NCI-H1436 (cell line): ENCODE data around the gene GAK.
A peak's percentile ranks its signal among the peaks of the same experiment; 100 is the strongest.

ENCODE experiments used
- DNase-seq: peaks from one replicate; lab custom pipeline; 2025; lab: John Stamatoyannopoulos, UW

The GAK gene

DNA sequence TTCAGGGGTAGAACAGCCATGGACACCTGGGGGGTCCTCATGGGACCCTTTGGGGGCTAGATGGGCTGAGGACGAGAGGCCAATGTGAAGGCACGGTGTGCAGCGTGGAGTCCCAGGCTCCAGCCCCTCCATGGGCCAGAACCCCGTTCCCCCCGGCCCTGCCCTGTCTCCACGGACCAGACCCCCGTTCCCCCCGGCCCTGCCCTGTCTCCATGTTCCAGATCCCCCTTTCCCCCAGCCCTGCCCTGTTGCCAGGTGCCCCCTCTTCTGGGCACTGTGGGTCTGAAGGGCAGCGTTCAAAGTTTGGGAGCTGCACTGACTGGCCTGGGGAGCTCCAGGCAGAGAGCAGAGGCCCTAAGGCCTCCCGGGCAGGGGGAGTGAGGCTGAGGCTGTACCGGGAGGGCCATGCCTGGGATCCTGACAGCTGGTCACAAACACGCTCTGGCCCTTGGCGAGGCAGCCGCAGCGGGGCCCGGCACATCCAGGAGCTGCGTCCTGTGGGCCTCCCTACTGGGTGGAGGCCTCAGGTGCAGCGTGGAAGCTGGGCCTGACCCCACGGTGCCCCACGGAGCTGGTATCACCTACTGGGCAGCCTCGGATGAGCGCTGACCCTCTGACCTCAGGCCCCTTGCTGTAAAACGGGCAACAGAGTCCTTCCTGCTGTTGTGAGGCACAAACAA lies 32.4 kb upstream of the GAK start:
- DNase-seq: no peak

DNA sequence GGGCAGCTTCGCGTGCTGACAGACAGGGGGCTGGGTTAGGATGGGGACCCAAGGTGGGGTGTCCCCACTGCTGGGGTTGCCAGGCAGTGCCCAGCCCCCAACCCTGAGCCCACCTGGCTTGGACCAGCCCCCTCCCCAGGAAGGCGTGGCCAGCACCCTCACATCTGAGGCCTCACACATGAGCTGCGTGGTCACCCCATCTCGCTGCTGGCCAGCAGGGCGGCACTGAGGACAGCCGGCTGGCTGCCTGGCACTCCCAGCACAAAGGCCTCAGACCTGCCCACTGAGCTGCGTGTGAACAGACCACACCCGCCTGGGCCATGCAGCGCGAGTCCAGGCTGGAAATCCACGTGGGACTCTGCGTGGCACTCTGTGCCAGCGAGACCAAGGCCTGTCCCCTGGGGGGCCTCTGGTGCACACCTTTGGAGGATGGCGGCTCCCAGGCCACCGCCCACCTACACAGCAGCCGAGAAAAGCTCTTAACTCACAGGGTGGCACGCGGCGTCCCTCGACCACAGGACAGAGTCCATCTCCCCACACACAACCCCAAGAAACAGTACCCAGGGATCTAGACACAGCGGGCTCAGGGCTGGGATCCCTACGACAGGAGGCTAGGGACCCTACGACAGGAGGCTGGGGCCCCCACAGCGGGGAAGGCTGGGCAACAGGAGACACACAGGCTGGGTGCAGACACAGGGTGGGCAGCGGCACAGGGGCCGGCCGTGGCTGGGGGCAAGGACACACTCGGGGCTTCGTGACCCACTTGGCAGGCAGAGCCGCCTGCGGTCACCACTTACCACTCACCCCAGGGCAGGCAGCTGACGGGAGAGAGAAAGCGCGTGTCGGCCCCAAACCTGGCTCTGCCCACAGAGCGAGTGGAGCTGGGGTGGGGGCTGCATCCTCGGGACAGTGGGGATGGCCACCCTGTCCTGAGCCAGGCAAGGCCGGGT lies 31.4 kb upstream of the GAK start:
- DNase-seq: peak; percentile 6

DNA sequence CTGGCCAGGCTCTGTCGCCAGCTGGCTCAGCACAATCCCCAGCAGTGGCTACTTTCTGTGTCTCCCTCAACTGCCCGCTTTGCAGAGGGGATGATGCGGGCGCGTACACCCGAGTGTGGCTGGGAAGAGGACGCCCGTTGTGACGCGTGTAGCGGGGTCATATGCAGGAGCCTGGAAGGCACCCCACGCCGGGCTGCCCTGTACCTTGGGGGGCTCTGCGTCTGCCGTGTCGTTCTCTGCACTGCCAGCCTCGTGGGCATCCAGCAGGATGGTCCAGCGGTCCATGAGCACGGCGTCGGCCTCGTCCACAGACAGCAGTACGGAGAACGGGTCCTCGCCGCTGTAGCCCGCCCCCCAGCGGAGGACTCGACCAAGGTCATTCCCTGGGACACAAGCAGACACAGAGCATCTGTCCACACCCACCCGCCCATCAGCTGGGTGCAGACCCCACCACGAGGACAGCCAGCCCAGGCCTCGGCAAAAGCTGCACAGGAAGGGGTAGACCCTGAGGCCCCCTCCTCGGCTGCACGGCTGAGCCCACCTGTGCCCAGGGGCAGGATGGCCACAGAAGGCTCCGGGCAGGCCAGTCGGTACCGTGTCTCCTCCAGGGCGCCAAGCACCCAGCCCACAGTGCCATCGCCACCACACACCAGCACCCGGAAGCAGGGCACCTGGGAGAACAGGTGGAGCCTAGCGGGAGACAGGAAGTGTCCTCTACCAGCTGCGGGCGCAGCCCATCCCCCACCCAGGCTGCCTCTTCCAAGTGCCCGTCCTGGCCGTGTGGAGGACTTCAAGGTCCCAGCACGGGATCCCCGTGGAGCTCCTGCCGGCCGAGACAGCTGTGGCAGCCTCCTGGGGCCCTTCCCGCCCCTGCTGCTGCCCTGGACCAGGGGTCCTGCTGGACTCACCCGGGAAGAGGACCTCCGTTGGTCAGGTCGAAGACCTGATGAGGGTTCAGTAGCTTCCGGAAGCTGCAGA lies 30.4 kb upstream of the GAK start:
- DNase-seq: peak; percentile 63

DNA sequence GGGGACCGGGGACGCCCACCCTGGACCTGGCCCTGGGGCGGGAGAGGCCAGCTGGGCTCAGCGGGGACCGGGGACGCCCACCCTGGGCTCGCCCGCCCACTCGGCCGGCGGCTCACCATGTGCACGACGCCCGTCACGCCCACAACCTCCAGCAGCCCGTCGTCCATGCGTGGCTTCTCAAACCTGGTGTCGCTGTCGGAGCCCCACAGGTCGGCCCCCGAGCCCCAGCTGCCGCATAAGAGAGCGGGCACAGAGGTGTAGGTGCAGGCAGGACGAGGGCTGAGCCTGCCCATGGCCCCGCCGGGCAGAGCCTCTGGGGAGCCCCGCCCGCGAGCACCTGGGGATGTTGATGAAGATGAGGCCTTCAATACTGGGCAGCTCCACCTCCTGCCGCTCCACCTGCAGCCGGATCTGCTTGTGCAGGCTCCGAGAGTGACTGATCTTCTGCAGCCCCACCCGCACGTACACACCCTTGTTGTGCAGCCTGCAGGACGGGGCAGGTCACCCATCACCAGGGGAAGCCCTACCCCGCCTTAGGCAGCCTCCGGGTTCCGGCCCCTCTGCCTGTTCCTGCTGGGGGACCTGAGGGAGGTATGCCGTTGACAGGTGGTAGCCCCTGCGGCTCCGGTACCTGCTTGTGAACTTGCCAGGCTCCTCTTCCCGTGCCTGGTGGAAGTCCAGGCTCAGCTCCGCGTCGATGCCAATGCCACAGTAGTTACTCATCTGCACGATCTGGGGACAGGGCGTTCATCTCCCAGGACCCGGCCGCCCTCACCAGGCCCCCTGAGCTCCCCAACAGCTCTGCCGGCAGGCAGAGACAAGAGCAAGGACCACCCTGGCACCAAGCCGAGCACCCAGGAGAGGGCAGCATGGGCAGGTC lies 29.5 kb upstream of the GAK start:
- no peak for DNase-seq

DNA sequence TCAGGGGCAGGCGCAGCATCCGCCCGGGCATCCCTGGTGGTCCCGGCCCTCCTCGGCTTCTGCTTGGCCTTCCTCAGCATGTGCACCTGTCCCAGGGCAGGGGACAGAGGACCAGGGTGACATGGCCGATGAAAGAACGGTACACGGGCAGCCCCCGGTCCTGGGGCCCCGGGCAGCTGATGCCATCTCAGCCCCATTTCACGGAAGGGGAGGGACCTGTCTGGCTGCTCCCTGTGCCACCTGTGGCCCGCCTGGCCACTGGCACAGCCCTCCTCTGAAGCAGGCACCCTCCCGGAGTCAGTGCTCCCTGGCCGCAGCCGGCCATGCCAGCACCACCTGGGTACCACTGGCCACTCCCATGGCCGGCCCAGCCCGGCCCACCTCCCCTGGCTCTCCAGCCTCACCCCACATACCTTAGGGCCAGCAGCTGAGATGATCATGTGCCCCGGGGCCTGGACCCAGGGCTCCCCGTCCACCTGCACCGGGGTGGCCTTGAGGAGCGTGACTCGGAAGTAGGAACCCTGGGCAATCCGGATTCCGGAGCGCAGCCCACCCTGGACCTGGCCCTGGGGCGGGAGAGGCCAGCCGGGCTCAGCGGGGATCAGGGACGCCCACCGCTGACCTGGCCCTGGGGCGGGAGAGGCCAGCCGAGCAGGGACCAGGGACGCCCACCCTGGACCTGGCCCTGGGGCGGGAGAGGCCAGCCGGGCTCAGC lies 28.7 kb upstream of the GAK start:
- no peak for DNase-seq

DNA sequence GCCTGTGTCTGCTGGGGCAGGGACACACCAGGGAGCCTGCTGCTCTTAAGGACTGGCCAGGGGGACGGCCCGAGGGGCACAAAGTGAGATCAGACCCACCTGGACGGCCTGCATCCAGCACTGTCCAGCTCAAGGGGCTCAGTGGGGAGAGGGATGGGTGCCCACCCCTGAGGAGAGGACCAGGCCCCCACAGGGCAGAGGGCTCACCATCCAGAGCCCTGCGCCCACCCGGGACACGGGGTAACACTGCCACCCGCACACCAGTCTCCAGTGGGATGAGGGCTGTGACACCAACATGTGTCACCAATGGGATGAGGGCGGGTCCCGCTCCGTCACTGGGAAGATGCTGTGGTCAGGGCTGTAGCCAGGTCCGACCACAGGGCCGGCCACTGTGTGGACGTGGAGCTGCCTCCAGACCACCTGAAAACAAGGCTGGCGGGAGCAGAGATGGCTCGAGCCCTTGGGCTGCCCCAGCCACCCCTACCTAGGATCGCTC lies 28.1 kb upstream of the GAK start:
- DNase-seq: no peak

DNA sequence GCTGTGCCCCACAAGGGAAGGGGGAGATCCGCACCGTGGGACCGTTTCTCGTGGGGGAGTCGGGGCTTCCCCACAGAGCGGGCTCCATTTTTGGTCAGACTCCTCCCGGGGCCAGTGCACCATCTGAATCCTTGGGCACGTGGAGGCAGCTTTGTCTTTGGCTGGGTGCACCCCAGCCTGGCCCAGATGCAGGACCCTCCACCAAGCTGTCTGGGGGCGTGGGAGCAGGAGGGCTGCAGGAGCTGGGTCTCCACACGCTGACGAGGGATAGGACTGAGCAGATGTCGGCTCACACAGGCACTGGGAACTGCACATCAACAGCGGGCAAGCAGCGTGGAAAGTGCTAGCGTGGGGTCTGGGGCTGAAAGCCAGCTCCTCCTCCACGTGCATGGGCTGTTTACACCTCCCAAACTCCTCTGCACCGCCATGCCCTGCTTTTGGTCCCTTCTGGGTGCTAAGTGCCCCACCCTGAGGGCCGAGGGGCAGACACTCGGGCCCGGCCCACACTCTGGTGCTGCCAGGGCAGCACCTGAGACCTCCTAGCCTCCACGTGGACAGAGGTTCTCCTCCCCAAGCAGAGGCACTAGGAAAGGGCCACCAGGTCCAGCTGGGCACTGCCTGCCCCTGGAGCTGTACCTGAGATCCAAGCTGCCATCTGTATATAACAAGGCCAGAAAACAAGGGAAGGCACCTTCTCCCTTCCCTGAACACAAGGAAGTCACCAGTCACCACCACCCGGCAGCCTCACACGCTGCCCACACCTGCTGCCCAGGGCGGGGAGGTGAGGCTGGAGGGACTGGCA lies 27.4 kb upstream of the GAK start:
- no peak for DNase-seq

DNA sequence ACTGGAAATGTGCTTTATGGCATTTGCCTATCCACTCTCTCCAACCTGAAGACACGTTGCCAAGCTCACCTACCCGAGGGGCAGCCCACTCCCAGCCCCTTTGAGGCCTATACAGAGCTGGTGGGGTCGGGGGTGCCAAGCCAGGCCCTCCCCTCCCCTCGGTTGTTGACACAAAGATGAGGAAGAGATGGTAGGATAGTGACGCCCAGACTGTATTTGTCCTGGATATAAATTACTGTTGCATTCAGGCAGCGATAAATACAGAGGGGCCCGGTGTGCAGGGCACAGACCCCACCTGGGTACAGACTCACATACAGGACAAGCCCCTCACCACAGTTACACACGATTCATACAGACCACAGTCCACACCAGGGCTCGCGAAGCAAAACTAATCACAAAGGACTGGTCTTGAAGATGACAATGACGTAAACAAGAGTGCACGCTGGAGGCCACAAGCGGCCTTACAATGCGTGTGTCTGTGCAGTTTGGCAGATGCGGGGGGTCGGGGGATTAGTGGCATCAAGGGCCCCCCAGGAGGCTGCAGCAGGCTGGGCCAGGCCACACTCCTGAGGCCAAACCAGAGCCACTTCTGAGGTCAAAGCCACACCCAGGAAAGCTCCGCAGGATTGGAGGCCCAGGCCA lies 26.7 kb upstream of the GAK start:
- DNase-seq: no peak

DNA sequence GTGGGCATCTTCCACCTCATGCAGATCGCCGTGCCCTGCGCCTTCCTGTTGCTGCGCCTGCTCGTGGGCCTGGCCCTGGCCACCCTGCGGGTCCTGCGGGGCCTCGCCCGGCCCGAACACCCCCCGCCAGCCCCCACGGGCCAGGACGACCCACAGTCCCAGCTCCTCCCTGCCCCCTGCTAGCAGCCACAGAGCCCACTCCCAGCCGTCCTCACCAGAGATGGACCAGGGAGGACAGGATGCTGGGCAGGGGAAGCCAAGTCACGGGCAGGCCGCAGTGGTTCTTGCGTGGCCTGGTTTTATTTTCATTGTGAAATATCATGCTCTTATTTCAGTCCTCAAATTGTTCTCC lies 26.2 kb upstream of the GAK start:
- no peak for DNase-seq

DNA sequence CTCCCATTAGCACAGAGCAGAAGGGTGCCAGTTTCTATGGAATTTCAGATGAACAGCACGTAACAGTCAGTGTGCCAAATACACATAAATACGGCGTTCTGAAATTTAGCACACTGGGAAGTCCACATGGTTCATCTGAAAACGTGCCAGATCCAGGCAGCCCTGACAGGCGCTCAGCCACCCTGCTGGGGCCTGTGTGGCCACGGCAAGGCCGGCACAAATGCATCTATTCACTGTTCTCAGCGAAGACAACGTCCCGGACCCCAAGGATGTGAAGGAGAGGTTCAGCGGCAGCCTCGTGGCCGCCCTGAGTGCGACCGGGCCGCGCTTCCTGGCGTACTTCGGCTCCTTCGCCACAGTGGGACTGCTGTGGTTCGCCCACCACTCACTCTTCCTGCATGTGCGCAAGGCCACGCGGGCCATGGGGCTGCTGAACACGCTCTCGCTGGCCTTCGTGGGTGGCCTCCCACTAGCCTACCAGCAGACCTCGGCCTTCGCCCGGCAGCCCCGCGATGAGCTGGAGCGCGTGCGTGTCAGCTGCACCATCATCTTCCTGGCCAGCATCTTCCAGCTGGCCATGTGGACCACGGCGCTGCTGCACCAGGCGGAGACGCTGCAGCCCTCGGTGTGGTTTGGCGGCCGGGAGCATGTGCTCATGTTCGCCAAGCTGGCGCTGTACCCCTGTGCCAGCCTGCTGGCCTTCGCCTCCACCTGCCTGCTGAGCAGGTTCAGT lies 25.6 kb upstream of the GAK start:
- no peak for DNase-seq

DNA sequence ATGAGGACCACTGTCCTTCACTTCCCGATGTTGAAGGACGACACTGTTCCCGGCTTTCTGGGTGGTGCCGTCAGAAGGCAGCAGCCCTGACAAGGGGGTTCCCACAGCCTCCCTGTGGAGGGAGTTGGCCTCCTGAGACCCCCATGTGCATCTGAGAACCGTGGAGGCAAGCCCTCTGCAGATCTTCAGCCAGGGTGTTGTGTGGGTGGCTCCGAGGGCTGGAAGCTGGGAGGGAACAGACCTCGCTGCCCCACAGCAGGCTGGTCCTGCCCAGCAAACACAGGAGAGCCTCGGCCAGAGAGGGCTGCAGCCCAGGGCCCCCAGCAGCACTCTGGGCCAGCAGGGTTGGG lies 25.1 kb upstream of the GAK start:
- DNase-seq: no peak

DNA sequence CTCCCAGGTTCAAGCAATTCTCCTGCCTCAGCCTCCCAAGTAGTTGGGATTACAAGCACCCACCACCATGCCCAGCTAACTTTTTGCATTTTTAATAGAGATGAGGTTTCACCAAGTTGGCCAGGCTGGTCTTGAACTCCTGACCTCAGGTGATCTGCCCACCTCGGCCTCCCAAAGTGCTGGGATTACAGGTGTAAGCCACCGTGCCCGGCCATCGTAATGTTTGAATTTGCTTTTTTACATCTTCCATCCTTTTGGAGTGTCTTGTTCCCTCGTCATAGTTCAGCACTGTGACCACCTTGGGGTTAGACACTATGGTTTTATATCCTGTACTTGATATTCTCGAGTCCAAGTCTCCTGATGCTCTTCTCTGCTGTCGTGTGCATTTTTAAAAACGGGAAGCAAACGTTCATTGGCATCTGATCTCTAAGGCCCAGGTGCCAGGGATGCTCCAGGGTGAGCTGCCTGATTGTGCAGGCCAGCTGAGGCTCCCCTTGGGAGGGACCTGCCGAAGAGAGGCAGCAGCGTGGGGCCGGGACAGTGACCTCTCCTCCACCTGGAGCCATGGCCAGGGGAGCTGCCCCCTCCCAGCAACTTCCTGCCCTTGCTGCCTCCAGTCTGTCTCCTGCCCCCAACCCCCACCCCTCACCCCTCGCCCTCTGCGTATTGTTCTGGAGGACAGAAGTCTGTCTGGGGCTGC lies 24.6 kb upstream of the GAK start:
- no peak for DNase-seq

DNA sequence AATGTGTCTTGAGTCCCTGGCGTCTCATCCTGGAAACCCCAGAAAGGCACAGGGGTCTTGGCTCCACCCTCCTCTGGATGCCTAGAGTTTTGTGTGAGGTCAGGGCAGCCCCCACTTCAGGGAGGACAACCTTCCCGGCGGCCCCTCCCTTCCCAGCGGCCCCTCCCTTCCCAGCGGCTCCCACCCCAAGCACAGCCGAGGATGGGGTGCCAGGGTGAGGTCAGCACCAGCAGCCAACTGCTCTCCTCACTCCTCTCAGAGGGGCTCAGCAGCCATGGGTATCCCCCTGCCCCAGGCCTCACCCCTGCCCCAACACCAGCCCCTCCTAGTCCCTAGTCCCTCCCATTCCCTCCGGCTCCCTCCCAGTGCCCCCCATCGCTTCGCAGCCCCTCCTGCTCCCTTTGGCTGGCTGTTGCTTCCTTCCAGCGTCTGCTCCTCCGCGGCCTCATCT lies 23.8 kb upstream of the GAK start:
- no peak for DNase-seq

DNA sequence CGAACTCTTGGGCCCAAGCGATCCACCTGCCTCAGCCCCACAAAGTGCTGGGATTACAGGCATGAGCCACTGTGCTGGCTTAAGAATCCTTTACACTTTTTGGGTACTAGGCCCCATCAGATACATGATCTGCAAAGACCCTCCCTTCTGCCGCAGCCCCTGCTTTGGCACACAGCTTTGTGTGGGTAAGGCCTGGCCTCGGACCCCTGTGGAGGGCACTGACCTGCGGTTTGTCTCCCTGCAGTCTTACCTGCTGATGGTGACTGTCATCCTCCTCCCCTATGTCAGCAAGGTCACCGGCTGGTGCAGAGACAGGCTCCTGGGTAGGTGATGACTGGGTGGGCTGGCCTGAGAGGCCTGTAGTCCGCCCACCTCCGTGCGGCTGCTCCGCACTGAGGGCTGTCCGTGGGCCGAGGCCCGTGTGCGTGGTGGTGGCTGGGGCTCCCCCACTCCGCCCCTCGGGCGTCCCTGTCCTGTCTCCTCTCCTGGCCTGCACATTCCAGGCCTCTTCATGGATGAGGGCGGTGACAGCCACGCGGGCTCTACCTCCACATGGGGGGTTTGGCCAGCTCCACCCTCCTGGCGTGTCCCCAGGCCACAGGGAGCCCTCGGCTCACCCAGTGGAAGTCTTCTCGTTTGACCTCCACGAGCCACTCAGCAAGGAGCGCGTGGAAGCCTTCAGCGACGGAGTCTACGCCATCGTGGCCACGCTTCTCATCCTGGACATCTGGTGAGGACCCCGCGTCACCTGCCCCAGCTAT lies 23.2 kb upstream of the GAK start:
- DNase-seq: no peak

DNA sequence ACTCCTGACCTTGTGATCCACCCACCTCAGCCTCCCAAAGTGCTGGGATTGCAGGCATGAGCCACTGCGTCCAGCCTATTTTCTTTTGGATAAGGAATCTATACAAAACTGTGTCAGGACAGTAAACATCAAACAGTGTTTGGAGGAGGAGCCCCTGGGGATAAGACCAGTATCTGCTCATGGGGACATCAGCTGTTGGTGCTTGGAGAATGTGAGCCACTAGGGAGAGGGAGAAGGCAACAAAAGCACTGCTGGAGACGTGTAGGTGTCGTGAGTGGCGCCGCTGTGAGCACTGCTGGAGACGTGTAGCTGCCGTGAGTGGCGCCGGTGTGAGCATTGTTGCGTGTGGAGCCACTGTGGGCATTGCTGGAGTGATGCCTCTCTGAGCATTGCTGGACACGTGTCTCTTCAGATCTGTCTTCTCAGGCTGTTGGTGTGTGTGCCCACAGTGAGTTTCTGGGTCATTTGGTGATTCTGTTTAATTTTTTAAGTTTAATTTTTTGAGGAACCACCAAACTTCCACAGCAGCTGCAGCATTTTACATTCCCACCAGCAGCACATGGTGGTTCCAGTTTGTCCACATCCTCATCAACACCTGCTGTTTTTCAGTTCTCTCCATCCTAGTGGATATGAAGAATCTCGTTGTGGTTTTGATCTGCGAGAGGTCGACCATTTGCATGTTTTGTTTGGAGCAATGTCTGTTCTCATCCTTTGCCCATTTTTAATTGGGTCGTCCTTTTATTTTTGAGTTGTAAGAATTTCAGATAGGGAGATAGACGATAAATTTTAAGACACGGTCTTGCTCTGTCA lies 22.3 kb upstream of the GAK start:
- no peak for DNase-seq

DNA sequence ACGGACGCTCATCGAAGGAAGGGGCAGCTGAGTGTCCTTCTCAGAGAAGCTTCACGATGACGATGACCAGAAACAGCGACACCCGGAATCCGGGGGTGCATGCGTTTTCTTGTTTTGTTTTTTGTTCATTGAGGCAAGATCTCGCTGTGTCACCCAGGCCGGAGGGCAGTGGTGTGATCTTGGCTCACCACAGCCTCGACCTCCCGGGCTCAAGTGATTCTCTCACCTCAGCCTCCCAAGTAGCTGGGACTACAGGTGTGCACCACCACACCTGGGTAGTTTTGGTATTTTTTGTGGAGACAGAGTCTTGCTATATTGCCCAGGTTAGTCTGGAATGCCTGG lies 21.4 kb upstream of the GAK start:
- DNase-seq: no peak
